ENCODE results near the gene ZNF560.
A peak's percentile ranks its signal among the peaks of the same experiment; 100 is the strongest.

ZNF560 gene

DNA sequence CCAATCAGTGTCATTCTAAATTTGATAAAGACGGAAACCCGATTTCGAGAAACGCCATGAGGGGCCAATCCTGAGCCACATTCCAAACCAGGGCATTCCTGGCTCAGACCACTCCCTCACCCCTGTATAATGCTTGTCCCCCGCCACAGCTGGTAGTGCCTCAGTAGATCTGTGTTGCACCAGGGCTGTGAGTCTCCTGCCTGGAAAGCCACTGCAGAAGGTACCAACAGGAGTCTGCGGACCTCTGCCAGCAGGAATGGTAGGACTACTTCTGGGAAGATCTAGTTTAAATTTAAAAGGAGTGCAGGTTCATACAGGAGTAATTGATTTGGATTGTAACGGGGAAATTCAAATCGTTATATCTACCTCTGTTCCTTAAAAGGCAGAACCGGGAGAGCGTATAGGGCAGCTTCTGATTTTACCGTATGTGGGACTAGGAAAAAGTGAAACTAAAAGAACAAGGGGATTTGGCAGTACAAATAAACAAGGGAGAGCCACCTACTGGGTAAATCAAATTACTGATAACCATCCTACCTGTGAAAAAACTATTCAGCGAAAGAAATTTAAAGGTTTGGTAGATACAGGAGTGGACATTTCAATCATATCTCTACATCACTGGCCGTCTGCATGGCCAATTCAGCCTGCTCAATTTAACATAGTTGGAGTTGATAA is 42.3 kb downstream of the ZNF560 start:
- TF ChIP-seq, protein P1, sequence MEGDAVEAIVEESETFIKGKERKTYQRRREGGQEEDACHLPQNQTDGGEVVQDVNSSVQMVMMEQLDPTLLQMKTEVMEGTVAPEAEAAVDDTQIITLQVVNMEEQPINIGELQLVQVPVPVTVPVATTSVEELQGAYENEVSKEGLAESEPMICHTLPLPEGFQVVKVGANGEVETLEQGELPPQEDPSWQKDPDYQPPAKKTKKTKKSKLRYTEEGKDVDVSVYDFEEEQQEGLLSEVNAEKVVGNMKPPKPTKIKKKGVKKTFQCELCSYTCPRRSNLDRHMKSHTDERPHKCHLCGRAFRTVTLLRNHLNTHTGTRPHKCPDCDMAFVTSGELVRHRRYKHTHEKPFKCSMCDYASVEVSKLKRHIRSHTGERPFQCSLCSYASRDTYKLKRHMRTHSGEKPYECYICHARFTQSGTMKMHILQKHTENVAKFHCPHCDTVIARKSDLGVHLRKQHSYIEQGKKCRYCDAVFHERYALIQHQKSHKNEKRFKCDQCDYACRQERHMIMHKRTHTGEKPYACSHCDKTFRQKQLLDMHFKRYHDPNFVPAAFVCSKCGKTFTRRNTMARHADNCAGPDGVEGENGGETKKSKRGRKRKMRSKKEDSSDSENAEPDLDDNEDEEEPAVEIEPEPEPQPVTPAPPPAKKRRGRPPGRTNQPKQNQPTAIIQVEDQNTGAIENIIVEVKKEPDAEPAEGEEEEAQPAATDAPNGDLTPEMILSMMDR (IDR thresholded peaks at IDR 0.05): no peak
- Histone ChIP-seq H3K4me3 (ENCODE audit: low read depth in 1 of 2, low read length in 1 of 2) (no peak overlapping the region), H3K27me3 (no peaks in the 10 kb centered on the region), H3K9me3 (peaks cover 19% of the 10 kb centered on the region), H3K27ac (no peak overlapping the region), H3K4me1 (ENCODE audit: control insufficient read depth in 1 of 2, insufficient read depth in 1 of 2, low read depth in 1 of 2, low read length in 1 of 2) (no peaks in the 10 kb centered on the region), H3K36me3 (no peaks in the 10 kb centered on the region)

DNA sequence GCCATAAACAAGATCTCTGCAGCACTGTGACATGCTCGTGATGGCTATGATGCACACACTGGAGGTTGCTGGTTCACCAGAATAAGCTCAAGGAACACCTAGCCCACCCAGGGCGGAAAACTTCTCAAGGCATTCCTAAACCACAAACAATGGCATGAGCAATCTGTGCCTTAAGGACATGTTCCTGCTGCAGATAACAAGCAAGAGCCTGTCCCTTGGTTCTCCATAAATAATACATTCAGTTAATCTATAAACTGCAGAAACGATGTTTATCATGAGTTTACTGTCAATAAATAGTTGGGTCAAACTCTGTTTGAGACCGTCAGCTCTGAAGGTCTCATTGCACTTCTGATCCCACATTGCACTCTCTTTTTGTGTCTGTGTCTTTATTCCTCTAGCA is 44.5 kb downstream of the ZNF560 start:
- no peaks in the 10 kb centered on the region for H3K27me3 ChIP-seq

DNA sequence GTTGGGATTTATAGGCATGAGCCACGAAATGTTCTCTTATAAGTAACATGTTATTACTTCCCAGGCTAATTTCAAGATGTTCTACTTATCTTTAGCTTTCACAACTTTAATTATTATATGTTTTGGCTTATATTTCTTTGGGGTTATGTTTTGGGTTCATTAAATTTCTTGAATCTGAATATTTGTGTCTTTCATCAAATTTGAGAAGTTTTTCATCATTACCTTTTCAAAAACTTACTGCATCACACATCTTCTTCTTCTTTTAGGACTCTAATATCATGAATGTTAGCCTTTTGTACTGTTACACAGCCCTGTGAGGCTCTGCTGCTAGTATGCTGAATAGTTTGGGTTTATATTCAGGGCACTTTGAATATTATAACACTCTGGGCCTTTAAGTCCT is 53.4 kb downstream of the ZNF560 start:
- TF ChIP-seq, protein P1 (IDR thresholded peaks at IDR 0.05): no peak
- Histone ChIP-seq H3K9me3 (no peaks in the 10 kb centered on the region), H3K4me3 (ENCODE audit: low read depth in 1 of 2, low read length in 1 of 2) (no peak overlapping the region), H3K4me1 (ENCODE audit: control insufficient read depth in 1 of 2, insufficient read depth in 1 of 2, low read depth in 1 of 2, low read length in 1 of 2) (no peaks in the 10 kb centered on the region), H3K27me3 (no peaks in the 10 kb centered on the region), H3K36me3 (no peaks in the 10 kb centered on the region), H3K27ac (no peak overlapping the region)

More for the DNA sequence above, 44.5 kb downstream of the ZNF560 start:
- Histone ChIP-seq H3K4me3 (ENCODE audit: low read depth in 1 of 2, low read length in 1 of 2) (no peak overlapping the region), H3K9me3 (peaks cover 11% of the 10 kb centered on the region), H3K4me1 (ENCODE audit: control insufficient read depth in 1 of 2, insufficient read depth in 1 of 2, low read depth in 1 of 2, low read length in 1 of 2) (no peaks in the 10 kb centered on the region), H3K27ac (no peak overlapping the region), H3K36me3 (no peaks in the 10 kb centered on the region)
- TF ChIP-seq, protein P1 (IDR thresholded peaks at IDR 0.05): no peak

DNA sequence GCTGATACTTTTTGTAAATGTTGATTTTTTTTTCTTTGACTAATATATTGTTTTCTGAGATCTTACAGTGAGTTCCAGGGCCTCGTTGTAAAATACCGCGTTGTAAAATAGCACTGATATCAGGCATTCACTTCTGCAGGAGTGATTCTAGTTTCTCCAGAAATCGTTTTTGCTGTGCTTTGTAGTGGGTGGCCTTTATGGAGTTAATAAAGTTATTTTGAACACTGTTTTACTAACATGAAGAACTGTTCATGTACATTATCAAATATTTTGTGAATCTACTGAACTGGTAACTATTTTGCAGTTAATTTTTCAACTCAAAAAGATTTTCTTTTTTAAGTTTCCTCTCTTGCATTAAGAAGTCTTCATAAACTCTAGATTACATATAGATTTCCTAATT is 62.1 kb downstream of the ZNF560 start:
- Histone ChIP-seq H3K27me3 (no peaks in the 10 kb centered on the region), H3K4me1 (ENCODE audit: control insufficient read depth in 1 of 2, insufficient read depth in 1 of 2, low read depth in 1 of 2, low read length in 1 of 2) (peaks cover 7 to 19% of the 10 kb centered on the region in 2 experiments), H3K4me3 (ENCODE audit: low read depth in 1 of 2, low read length in 1 of 2) (no peak overlapping the region), H3K36me3 (peaks cover 21% of the 10 kb centered on the region), H3K27ac (no peak overlapping the region), H3K9me3 (no peaks in the 10 kb centered on the region)
- TF ChIP-seq, protein P1 (IDR thresholded peaks at IDR 0.05): no peak

DNA sequence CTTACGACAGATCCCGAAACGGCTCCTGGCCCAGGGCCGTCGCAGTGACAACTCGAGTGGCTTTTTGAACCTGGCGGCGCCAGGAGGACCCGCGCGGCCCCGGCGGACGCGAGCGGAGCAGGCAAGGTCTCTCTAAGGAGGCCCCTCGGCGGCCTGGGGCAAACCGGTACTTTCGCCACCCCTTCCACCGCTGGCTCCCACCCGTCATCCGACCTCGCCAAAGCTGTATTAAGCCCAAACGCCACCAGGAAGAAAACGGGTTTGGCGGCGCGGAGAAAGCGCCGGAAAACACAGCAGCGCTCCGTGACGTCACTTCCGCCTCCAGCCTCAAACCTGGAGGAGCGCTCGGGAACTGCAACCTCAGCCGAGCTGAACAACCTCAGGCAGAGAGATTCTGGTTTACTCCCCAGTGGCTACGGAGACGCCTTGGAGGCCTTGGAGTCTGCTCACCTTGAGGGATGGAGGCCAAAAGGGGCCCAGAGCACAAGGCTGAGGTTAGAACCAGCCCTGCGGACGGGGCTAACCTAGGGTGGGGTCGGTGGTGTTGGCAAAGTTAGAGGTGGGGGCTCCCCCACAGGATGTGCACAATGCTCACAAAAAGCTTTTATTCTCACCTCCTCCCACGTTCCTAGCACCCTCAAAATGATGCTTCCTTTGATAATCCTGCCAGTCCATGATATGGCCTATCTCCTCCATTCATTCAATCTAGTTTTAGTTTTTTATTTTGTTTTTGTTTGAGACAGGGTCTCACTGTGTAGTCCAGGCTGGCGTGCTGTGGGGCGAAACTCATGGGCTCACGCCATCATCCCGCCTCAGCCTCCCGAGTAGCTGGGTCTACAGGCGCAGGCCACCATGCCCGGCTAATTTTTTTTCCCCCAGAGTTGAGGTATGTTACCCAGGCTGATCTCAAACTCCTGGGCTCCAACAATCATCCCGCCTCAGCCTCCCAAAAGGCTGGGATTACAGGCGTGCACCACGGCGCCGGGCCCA is 62.8 kb downstream of the ZNF560 start, which contains the start of gene ZNF266:
Gene ZNF266 (minus strand): TSS at position 295 of the 990 bp plus-strand sequence. CDS start 15,484 bp downstream, outside the sequence.
- Histone ChIP-seq H3K9me3 (no peaks in the 10 kb centered on the region), H3K27ac (peak within 1 kb of the TSS; percentile 87), H3K4me1 (ENCODE audit: control insufficient read depth in 1 of 2, insufficient read depth in 1 of 2, low read depth in 1 of 2, low read length in 1 of 2) (peaks cover 7 to 19% of the 10 kb centered on the region in 2 experiments), H3K36me3 (peaks cover 29% of the 10 kb centered on the region), H3K4me3 (ENCODE audit: low read depth in 1 of 2, low read length in 1 of 2) (peak within 1 kb of the TSS; percentile 81 to 92), H3K27me3 (no peaks in the 10 kb centered on the region)
- TF ChIP-seq, protein P1 (IDR thresholded peaks at IDR 0.05): peak; percentile 96

Measured in neutrophil (primary cell).